Muscle of leg (tissue), 11 donors: ENCODE measurements around the gene PCDH9. TPM values are rescaled to one million over a fixed set of nuclear protein-coding genes. Genes with fewer than 3 reads are reported as not detected.

Source experiments
- DNase-seq: peaks from one replicate; pipeline ENCODE4 v3.0.0; 2013
- H3K27ac ChIP-seq: one replicate; pipeline ENCODE4 v1.5.1; 2013; ENCODE audit warnings: mild to moderate bottlenecking, low read length, control low read depth
- H3K27me3 ChIP-seq: one replicate; pipeline ENCODE4 v1.6.1; 2013; ENCODE audit warnings: low read length; ENCODE audit not compliant: control insufficient read depth, insufficient read depth
- H3K36me3 ChIP-seq: one replicate; pipeline ENCODE4 v1.6.1; 2013; ENCODE audit warnings: low read length; ENCODE audit not compliant: control insufficient read depth, insufficient read depth
- H3K4me1 ChIP-seq: one replicate; pipeline ENCODE4 v1.6.1; 2013; ENCODE audit warnings: low read length; ENCODE audit not compliant: control insufficient read depth, insufficient read depth
- H3K4me3 ChIP-seq: one replicate; pipeline ENCODE4 v1.5.1; 2013; ENCODE audit warnings: low read length, control low read depth
- H3K9me3 ChIP-seq: replicated peaks from 2 replicates; pipeline ENCODE4 v1.6.1; 2013; ENCODE audit warnings: low read depth, low read length; ENCODE audit not compliant: control insufficient read depth
- WGBS: methylation state at CpG from one replicate; pipeline ENCODE4 v1.1.5; 2013; ENCODE audit warnings: missing lambda C conversion rate; ENCODE audit not compliant: insufficient coverage; 5-methylcytosine and 5-hydroxymethylcytosine counted together
- polyA plus RNA-seq, 8 donors: library from polyadenylated mRNA; unstranded; fragments of 120-200 nt; gene quantifications; one replicate each; pipeline versions ENCODE4 v1.2.1 to v1.2.3, GENCODE V29; 2013; ENCODE audit warnings: inconsistent platforms in 1 of 8, low replicate concordance in 1 of 8; ENCODE audit not compliant: insufficient read length in 8 of 8, insufficient read depth in 1 of 8
- total RNA-seq: library from RNA; stranded (reverse); fragments of 120-200 nt; gene quantifications from one replicate; pipeline ENCODE4 v1.2.4, GENCODE V29; 2013

PCDH9 gene
- total and polyA plus RNA-seq, 9 donors = 1.7 to 8.3 (median 3.1) TPM

DNA sequence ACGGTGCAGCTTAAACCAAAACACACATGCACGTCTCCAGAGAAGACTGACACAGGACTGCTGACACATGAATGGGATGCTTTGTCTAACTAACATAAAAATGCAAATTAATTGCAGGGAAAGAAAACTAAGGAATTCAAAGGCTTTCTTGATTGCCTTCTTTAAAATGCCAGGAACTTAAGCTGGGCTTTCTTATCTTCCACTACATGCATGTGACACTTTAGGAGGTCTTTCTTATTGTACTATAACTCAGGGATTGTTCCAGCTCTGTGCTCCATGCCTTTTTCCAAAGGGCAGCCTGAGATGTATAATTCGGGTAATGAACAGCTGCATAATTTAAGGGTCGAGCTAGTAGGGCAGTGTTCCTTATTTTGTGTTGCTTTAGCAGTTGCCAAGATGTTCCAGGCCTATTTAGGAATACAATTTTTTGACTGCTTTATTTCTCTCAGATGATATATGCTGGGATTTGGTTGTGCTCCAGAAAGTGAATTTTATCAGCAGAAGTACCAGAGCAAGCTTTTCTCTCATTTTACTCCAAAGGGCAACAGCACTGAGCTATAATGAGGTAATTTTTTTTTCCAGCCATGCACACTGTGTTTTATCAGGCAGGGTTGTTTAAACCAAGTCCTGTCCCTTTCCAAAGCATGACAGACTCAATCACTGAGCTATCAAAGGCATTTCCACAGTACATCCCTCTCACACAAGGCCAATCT lies 885.2 kb downstream of the PCDH9 start:
- no peak overlapping the region for H3K27ac ChIP-seq
- WGBS = 0% methylated on average over 1 of the region's 4 CpGs
- DNase-seq = peak; percentile 49

DNA sequence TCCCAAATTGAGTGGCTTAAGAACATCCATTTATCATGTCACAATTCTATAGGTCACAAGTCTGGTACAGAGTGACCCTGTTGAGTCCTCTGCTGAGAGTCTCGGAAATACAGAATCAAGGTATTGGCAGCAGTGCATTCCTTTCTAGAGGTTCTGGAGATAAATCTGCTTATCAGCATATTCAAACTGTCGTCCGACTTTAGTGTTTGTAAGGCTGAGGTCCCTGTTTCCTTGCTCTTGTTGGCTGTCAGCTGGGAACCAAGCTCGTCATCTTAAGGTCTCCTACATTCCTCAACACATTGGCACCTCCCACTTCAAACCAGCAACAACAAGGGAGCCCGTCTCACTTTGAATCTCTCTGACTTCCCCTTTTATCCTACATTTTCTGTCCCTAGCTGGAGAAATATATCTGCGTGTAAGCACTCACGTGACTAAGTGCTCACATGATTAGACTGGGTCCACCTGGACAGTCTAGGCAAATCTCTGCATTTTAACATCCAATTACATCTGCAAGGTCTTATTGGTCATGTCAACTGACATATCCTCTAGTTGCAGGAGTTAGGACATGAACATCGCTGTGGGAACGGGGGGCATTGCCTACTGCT lies 886.8 kb downstream of the PCDH9 start:
- Histone ChIP-seq H3K27me3 (no peaks in the 10 kb centered on the region), H3K9me3 (no peaks in the 10 kb centered on the region), H3K36me3 (no peaks in the 10 kb centered on the region), H3K4me3 (no peak overlapping the region), H3K27ac (no peak overlapping the region), H3K4me1 (no peaks in the 10 kb centered on the region)
- DNase-seq = no peak
- WGBS = 78% methylated on average over 6 of the region's 9 CpGs

More for the DNA sequence above, 885.2 kb downstream of the PCDH9 start:
- Histone ChIP-seq H3K27me3 (no peaks in the 10 kb centered on the region), H3K4me3 (no peak overlapping the region), H3K36me3 (no peaks in the 10 kb centered on the region), H3K4me1 (peaks cover 6% of the 10 kb centered on the region), H3K9me3 (no peaks in the 10 kb centered on the region)

DNA sequence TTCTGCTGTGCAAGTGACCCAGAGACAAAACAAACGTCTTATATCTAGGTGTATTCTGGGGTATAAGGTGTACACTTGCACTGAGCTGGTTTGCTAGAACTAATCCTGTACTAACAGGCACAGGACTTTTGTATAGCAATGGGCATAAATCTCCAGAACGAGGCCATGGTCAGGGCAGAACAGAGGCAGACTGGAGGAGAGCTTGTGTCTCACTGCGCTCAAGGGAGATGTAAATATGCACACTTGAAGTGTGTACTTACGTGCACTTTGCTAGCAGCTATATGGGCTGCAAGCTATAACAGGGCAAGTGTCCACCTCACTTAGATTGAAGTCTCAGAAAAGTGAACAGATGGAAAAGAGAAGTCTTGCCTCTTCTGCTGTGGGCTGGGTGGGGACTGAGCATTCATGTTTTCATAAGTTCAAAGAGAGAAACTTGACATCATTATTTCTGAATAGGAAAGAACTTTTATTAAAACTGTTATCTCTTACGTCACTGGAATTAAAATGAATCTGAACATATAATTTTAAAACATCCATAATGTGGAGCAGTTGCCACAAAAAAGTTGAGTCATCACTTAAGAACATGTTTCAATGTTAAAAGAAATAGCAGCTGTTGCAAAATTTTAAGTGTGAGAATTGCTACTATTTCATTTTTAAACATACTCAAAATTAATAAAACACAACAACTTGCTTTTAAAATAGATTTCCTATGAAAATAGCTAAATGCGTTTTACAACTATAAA lies 888.3 kb downstream of the PCDH9 start:
- 60% methylated on average over 4 of the region's 6 CpGs for WGBS

DNA sequence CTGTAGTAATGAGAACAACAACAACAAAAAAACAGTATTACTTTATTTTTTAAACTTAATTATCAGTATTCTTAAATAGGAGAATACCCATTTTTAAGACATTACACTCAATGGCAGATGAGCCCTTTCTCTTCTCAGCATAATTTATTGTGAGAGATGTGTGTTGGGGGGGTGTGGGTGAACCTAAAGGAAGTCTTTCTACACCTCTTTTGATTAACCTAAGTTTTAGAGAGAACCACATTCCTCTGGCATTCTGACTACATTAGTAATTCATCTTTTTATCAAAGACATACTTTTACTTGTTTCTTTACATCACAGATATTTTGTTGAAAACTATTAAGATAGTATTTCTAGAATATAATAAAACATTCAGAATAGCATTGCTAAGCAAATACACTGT lies 890.9 kb downstream of the PCDH9 start:
- Histone ChIP-seq H3K36me3 (no peaks in the 10 kb centered on the region), H3K4me1 (no peaks in the 10 kb centered on the region), H3K9me3 (no peaks in the 10 kb centered on the region), H3K27me3 (no peaks in the 10 kb centered on the region), H3K27ac (no peak overlapping the region), H3K4me3 (no peak overlapping the region)
- no peak for DNase-seq

More for the DNA sequence above, 888.3 kb downstream of the PCDH9 start:
- H3K9me3 ChIP-seq = no peaks in the 10 kb centered on the region
- no peaks in the 10 kb centered on the region for H3K27me3 ChIP-seq
- H3K27ac ChIP-seq = no peak overlapping the region
- no peaks in the 10 kb centered on the region for H3K36me3 ChIP-seq
- no peaks in the 10 kb centered on the region for H3K4me1 ChIP-seq
- DNase-seq = no peak
- H3K4me3 ChIP-seq = no peak overlapping the region

DNA sequence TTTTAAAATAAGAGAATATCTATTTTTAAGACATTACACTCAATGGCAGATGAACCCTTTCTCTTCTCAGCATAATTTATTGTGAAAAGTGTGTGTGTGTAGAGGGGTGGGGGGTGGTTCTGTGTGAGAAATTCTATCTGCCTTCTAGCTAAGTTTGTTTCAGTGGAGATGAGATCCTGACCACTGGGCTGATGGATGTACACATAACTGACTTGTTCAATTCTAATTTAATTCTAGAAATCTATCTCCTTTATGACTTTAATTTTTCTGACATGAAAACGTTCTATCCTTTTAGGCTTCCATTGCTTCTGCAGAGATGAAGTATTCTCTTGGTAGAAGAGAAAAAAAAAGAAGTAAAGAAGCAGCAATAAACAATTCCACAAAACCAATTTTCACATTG lies 891.6 kb downstream of the PCDH9 start:
- no peaks in the 10 kb centered on the region for H3K9me3 ChIP-seq

DNA sequence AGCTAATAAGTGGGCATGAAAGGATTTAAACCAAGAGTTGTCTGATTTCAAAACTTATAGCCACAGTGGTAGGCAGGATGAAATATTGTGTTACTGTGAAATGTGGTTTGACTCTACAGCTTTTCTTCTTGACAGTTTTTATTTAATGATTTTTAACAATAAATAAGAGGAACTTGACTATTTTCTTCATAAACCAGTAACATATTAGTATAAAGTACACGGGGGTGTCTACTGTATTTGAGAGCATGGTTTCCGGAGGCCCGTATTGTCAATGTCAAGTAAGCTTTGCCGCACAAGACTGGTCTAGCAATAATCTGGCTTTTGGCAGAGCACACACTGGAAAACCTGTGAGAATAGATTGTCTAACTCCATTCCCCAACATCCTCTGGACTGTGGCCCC lies 894.5 kb downstream of the PCDH9 start:
- WGBS = no CpG with 5 or more reads among the region's 4 CpGs
- H3K4me1 ChIP-seq = no peaks in the 10 kb centered on the region

More for the DNA sequence above, 891.6 kb downstream of the PCDH9 start:
- no peak for DNase-seq
- Histone ChIP-seq H3K4me3 (no peak overlapping the region), H3K36me3 (no peaks in the 10 kb centered on the region), H3K27ac (no peak overlapping the region), H3K4me1 (no peaks in the 10 kb centered on the region), H3K27me3 (no peaks in the 10 kb centered on the region)
- WGBS = no CpG with 5 or more reads among the region's 1 CpG

DNA sequence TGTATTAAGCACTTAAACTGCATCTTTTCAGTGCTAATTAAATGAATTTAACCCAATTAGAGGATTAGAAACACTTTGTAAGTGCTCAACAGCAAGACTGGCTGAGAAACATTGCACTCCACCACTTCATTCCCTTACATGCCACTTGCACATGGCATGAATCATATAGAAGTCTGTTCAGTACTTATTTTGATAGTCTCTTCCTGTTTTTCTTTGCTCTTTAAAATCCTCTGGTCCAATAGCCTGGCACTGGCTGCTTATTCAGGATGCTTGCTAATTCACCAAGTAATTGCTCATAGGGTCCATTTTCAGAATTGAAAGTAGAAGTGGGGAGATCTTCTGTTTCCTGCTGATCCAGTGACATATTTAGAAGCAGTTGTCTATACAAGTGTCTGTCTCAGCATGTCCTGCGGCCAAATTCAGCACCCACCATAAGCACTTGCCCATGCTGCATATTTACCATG lies 900.1 kb downstream of the PCDH9 start:
- H3K9me3 ChIP-seq = no peaks in the 10 kb centered on the region
- no peaks in the 10 kb centered on the region for H3K36me3 ChIP-seq
- no peak for DNase-seq
- no peaks in the 10 kb centered on the region for H3K4me1 ChIP-seq
- H3K4me3 ChIP-seq = no peak overlapping the region
- WGBS = 100% methylated on average over 1 of the region's 1 CpG
- H3K27me3 ChIP-seq = no peaks in the 10 kb centered on the region
- no peak overlapping the region for H3K27ac ChIP-seq

More for the DNA sequence above, 894.5 kb downstream of the PCDH9 start:
- Histone ChIP-seq H3K27me3 (no peaks in the 10 kb centered on the region), H3K4me3 (no peak overlapping the region), H3K9me3 (no peaks in the 10 kb centered on the region), H3K36me3 (no peaks in the 10 kb centered on the region), H3K27ac (no peak overlapping the region)
- DNase-seq = no peak

DNA sequence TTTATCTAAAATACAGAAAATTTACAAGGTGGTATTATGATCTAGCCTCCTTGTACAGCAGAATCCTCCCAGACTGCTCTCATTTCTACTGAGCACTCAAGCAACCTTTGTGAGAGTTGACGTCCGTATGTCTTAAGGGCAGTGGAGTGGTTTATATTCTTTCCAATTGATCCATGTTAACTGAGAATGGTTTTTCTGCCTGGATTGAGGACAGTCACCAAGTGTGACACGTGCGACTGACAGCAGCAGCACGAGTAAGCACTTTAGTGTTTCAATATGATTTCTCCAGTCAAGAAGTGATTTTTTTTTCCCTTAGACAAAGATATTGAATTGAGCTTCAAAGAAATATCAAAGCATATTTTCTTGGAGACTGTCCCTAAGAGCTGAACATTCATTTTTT lies 901.7 kb downstream of the PCDH9 start:
- Histone ChIP-seq H3K4me3 (no peak overlapping the region), H3K36me3 (no peaks in the 10 kb centered on the region), H3K4me1 (no peaks in the 10 kb centered on the region), H3K27me3 (no peaks in the 10 kb centered on the region), H3K27ac (no peak overlapping the region), H3K9me3 (no peaks in the 10 kb centered on the region)
- WGBS = 79% methylated on average over 3 of the region's 5 CpGs
- DNase-seq = no peak

DNA sequence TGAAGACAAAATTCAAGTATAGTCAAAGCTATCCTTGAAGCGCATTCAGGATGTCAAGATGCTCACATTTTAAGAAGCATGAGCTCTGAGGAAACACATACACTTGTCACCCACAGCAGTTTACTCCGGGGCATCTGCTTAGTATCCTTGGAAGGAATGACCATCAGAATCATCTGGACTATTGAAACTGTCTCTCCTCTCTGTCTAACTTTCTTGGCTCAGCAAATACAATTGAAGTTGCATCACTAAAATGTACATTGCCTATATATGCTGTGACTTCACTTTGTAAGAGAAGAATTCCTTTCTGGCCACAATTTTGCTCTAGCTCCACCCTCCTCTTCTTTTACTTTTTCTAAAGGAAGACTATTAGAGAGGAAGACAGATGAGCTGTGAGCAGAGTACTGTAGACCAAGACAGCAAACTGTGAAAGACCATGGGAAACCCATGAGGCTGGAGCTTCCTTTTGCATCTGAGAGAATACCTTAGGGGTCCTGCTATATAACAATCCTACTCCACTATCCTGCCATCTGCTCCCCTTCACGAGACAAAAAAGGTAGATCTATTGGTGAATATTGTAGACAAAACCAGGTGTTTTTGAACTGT lies 906.3 kb downstream of the PCDH9 start:
- Histone ChIP-seq H3K27ac (no peak overlapping the region), H3K4me3 (no peak overlapping the region), H3K4me1 (no peaks in the 10 kb centered on the region), H3K36me3 (no peaks in the 10 kb centered on the region), H3K9me3 (no peaks in the 10 kb centered on the region), H3K27me3 (no peaks in the 10 kb centered on the region)
- no CpG with 5 or more reads among the region's 3 CpGs for WGBS
- DNase-seq = no peak

DNA sequence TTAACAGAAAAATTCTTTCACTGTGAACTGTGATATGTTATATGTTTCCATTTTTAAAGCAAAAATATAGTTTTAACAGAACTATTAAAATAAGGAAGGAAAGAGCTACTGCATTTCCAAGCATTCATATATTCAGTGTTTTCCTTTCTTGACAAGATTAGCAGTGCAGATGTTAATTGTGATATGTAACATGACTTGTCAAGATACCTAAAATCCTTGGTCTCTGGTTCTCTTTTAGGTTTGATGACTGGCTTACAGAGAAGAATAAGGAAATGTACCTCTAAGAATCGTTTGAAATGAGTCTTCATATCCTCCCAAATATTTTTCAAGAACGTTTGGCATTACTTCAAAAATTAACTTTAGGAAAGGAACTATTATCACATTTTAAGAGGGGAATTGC lies 907.2 kb downstream of the PCDH9 start:
- WGBS = no CpG with 5 or more reads among the region's 2 CpGs
- H3K4me1 ChIP-seq = no peaks in the 10 kb centered on the region

More for the DNA sequence above, 907.2 kb downstream of the PCDH9 start:
- Histone ChIP-seq H3K9me3 (no peaks in the 10 kb centered on the region), H3K36me3 (no peaks in the 10 kb centered on the region), H3K27ac (no peak overlapping the region), H3K27me3 (no peaks in the 10 kb centered on the region), H3K4me3 (no peak overlapping the region)
- DNase-seq = no peak
